HS-27A (cell line): ENCODE data around the gene FNDC10.

Experiments
- DNase-seq: peaks from one replicate; pipeline ENCODE4 v3.0.0-alpha.2; 2012; ENCODE audit warnings: low read depth, missing footprints

FNDC10 gene

DNA sequence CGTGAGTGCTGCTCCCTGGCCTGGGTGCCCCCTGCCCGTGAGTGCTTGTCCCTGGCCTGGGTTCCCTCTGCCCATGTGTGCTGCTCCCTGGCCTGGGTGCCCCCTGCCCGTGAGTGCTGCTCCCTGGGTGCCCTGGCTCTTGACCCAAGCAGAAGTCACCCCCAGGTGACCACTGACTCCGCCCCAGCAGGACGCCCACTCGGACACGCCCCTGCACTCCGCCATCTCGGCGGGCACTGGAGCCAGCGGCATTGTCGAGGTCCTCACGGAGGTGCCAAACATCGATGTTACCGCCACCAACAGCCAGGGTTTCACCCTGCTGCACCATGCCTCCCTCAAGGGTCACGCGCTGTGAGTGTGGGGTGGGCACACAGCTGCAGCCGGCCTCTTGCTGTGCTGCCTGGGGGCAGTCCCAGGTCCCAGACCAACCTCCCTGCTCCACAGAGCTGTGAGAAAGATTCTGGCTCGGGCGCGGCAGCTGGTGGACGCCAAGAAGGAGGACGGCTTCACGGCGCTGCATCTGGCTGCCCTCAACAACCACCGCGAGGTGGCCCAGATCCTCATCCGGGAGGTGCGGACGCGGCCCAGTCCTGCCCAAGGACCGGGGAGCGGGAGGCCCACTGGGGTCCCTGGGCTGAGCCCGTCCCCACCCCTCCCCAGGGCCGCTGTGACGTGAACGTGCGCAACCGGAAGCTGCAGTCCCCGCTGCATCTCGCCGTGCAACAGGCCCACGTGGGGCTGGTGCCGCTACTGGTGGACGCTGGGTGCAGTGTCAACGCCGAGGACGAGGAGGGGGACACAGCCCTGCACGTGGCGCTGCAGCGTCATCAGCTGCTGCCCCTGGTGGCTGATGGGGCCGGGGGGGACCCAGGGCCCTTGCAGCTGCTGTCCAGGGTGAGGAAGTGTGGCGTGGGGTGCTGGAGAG is 28.2 kb upstream of the FNDC10 start:
- DNase-seq = no peak

DNA sequence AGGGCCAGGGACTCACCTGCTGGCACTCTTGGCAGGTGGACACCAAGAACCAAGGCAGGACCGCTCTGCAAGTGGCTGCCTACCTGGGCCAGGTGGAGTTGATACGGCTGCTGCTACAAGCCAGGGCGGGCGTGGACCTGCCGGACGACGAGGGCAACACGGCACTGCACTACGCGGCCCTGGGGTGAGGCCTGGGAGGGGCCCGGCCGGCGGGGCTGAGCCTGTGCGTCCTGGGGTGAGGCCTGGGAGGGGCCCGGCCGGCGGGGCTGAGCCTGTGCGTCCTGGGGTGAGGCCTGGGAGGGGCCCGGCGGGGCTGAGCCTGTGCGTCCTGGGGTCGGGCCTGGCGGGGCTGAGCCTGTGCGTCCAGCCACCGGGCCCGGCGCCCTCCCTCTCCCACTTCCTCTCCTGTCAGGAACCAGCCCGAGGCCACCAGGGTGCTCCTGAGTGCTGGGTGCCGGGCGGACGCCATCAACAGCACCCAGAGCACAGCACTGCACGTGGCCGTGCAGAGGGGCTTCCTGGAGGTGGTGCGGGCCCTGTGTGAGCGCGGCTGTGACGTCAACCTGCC is 27.4 kb upstream of the FNDC10 start:
- DNase-seq = no peak

DNA sequence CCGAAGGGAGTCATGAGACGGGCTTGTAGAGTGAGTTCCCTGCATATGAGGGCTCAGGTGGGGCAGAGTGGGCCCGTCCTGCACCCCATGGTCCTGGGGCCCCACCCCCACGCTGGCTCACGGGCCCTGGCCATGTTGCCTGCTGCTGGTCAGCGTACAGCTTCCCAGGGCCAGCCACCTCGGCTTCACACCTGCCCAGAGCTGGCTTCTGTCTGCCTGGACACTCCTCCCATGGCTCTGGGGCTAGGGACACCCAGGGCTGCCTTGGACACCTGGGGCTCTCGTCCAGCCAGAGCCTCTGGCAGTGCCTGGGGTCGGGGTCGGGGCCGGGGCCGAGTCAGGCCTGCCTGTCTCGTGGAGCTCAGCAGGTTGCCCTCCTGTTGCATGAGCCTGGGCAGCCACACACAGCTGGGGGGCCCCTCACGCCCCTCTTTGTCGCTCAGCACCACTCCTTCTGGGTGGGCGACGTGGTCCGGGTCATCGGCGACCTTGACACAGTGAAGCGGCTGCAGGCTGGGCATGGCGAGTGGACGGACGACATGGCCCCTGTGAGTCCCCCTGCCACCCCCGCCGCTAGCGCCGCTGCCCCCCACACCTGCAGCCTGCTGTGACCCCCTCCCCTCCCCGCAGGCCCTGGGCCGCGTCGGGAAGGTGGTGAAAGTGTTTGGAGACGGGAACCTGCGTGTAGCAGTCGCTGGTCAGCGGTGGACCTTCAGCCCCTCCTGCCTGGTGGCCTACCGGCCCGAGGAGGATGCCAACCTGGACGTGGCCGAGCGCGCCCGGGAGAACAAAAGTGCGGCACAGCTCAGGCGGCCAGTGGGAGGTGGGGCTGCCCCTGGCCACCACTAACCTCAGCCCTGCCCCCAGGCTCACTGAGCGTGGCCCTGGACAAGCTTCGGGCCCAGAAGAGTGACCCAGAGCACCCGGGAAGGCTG is 26.5 kb upstream of the FNDC10 start:
- DNase-seq = no peak

DNA sequence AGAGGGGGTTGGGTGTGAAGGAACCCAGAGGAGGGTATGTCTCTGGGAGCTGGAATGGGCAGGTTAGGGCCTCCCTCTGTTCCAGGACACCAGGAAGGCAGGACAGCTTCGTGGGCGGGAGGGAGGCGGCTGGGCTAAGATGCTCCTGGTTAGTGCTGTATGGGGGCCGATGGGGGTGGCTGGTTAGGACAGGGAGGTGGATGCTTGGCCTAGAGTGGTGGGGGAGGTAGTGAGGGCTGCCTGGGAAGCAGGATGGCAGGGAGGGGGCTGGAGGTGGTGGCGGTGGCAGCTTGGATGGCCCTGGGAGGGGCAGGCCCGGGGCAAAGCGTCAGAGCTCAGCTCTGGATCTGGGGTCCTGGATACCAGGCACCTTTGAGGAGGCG is 25.9 kb upstream of the FNDC10 start:
- no peak for DNase-seq

DNA sequence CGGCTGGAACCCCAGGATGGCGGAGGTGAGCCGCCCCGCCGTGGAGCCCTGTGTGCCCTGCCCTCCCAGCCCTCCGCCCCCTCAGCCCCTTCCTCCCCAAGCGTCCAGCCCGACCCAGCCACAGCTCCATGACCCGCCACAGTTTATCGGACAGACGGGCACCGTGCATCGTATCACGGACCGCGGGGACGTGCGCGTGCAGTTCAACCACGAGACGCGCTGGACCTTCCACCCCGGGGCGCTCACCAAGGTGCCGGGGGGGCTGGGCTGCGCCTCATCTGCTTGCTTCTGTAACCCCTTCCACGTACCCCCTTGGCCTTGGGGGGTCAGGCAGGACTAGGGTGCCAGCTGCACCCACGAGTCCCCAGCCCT is 25.5 kb upstream of the FNDC10 start:
- no peak for DNase-seq

DNA sequence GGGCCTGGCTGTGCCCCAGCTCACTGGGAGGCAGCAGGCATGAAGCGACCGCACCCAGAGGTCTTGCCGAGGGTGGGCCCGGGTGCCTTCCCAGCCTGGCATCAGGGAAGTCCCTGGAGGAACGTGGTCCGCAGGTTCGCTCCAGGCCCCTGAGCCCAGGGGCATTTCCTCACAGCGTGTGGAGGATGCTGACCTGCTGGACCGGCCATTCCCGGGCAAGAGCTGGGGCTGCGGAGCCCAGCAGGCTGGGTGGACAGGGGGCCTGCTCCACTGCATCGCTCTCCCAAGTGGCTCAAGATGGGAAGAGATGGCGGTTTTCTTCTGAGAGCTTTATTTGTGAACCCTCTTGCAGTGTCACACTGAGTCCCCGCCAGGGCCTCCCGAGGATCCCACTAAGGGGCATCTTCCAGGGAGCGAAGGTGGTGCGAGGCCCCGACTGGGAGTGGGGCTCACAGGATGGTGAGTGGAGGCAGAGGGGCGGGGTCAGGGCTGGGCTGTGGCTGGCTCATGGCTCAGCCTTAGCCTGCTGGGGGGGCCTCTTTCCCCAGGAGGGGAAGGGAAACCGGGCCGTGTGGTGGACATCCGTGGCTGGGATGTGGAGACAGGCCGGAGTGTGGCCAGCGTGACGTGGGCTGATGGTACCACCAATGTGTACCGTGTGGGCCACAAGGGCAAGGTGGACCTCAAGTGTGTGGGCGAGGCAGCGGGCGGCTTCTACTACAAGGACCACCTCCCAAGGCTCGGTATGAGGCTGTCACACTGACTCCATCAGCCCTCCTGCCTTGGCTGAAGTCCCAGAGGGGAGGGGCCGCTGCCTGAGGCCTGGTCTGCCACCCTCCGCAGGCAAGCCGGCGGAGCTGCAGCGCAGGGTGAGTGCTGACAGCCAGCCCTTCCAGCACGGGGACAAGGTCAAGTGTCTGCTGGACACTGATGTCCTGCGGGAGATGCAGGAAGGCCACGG is 24.8 kb upstream of the FNDC10 start:
- no peak for DNase-seq

DNA sequence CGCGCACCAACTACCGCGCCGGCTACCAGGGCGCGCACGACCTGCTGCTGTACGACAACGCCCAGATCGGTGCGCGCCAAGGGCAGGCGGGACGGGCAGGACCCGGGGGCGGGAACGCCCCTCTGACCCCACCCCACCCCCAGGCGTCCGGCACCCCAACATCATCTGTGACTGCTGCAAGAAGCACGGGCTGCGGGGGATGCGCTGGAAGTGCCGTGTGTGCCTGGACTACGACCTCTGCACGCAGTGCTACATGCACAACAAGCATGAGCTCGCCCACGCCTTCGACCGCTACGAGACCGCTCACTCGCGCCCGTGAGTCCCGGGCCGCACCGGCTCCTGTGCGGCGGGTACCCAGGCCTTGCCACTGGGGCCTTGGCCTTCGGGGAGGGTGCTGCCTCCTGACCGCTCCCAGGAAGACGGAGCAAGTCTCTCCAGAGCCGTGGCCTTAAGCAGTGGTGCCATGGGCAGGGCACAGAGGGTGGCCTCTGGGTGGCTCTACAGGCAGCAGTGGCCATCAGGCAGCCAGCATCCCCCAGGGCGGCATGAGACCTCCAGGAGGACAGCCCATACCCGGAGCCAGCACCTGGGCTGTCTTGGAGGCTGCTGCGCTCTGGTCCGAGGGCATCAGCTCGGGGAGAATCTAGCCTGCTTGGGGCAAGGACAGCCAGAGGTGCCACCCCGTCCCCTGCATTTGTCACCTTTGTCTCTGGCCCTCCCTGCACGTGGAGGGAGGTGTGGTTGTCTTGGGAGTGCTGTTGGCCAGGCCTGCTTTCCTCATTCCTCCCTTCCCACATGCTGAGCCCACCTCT is 23.9 kb upstream of the FNDC10 start:
- DNase-seq = no peak

DNA sequence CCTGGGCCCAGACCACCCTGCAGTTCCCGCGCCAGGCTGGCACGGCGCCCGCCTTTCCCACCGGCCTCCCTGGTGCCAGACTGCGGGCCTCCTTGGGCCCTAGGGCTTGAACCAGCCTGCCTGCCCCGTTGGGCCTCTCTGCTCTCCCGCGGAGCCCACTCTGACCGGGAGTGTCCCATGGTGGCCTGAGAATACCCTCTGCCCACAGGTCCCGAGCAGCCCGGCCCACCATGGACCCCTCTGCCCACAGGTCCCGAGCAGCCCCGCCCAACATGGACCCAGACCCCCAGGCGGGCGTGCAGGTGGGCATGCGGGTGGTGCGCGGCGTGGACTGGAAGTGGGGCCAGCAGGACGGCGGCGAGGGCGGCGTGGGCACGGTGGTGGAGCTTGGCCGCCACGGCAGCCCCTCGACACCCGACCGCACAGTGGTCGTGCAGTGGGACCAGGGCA is 23.3 kb upstream of the FNDC10 start:
- DNase-seq = no peak

DNA sequence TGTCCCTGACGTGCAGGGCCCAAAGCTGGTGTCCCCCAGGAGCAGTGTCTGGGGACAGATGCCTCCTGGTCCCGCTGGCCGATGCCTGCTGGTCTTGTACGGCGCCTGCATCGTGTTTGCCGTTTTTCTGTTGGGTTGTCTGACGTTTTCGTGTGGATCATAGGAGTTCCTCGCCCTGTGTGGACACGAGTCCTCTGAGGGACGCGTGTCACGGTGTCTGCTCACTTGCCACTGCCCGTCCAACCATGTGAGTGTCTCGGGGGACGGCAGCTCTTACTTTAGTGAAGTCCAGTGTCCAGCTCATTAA is 22.8 kb upstream of the FNDC10 start:
- DNase-seq = no peak

DNA sequence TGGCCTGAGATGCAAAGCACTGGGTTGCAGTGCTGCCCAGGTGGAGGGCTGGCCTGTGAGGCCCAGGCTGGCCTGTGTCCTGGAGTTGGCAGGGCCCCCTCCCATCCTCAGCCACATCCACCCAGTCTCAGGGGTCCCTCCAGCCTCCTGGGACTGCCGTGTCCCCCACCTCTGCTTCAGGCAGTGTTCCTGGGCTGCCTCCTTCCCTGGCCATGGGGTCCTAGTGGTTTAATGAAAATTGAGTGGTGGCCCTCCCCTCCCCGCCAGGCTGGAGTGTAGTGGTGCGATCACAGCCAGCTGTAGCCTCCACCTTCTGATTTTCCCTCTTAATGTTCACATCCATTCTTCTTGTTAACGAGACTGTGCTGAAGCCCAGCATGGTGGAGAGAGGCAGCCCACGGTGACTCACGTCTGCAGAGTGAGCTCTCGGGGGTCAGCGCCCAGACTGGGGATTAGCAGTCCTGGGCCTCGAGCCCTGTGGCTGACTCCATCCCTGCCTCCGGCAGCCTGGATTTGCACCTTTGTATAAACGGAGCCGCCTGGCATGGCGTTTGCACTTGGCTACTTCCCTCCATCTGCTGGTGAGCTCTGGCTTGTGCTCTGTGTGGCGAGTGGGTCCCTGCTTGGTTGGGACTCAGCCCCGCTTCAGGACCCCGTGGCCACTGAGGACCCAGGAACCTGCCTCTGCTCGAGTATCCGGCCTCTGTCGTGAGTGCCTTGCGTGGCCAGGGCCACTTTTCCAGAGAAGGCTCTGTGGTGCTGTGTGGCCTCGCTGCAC is 22.3 kb upstream of the FNDC10 start:
- DNase-seq = no peak

DNA sequence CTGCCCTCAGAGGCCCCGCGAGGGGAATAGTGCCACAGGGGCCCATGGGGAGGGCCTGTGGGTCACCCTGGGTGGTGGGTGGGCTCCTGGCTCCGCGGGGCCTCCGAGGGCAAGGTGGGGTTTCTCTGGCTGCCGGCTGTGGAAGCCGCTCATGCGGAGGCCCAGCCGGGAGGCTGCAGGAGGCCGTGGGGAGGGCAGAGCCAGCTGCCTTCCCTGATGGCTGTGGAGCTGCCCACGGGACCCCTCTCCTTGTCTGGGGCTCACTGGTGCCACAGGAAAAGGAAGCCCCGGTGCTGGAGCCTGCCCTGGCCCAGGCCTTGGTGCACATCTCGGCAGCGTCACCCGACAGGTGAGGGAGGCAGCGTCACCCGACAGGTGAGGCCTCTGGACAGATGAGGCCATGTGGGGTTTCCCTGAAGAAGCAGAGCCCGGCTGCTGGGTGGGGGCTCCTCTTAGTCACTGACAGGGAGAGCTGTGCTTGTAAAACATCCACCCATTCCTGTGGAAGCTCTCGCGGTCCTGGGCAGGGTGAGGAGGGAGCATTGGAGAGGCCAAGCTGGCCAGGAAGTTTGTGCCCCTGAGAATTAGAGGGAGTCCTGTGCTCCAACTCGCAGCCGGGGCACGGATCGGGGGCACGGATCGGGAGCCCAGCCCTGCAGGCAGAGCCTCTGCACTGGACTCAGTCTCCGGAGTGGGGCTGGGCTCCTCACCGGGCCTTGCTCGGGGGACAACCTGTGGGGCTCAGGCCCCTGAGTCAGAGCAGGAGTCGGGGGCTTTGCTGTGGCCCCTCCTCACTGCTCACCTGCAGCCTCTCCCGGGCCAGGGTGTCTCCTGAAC is 21.5 kb upstream of the FNDC10 start:
- DNase-seq = no peak

DNA sequence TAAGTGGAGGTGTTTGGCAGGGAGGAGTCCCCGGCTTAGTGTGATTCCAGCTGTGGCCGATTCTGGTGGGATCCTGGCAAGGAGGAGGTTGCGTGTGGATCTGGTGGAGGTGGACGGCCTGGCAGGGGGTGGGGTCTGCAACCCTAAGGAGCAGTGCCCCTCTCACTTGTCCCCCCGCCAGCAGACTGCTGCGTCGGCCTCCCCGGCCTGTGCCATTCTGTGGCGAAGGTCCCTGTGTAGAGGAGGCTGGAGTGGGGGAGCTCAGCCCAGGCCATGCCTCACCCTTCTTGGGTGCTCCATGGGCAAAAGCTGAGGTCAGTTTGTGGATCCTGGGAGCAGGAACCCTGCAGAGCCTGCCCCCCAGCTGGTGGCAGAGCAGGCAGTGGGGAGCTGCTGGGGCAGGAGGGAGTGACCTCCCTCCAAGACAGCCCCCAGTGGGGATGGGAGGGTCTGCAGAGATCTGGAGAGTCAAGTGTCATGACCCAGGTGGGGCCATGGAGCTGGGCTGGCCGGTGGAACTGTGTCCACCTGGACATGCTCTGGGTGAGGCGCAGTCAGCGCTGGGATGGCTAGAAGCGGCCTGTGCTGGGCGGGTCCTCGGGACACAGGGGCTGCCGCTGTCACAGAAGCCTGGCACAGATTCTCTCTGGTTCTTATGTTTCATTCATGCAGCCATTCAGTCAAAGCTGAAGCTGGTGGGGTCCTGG is 20.7 kb upstream of the FNDC10 start:
- DNase-seq = no peak

DNA sequence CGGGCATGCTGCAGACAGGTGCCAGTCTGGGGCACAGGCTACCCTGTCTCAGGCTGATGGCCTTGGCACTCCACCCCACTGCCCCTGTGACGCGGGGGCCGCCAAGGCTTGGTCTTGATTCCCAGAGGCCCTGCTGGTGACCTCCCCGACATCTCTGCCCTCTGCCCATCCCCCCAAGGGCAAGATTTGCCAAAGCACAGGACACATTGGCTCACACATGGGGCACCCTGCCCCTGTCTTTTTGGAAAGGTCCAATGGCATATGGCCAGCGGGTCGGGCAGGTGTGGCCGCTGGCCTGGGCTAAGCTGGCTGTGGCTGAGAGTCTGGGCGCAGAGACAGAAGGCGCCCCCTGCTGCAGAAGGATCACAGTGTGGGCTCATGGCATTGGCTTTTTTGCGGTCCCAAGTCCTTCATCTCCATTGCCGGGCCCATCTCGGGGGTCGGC is 20.0 kb upstream of the FNDC10 start:
- DNase-seq = no peak

DNA sequence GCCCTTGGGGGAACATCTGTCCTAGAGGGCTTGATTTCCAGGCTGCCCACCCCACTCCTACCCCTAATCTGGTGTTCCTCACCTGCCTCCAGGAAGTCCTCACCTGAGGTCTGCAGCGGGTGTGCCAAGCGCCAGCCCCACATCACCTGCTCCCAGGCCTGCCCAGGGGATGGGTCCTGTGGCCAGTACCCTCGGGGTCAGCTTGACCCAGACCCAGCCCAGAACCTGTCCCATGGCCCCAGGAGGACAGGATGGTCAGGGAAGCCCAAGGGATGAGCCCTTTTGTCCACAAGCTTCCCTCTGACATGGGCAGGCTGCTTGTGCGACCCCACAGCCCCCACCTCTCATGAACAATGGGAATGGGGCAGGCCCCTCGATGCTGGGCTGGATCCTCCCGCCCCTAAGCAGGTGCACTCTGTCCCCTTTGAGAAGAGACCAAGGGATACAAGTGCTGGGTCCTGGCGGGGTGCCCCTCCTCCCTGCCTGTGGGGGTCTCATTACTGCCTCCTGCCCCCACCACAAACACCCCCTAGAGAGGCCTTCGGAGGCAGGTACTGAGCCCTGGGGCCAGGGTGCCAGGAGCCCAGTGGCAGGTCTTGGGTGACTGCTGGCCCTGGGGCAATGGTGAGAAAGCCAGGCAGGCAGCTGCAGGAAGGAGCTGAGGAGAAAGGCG is 18.6 kb upstream of the FNDC10 start:
- DNase-seq = no peak

DNA sequence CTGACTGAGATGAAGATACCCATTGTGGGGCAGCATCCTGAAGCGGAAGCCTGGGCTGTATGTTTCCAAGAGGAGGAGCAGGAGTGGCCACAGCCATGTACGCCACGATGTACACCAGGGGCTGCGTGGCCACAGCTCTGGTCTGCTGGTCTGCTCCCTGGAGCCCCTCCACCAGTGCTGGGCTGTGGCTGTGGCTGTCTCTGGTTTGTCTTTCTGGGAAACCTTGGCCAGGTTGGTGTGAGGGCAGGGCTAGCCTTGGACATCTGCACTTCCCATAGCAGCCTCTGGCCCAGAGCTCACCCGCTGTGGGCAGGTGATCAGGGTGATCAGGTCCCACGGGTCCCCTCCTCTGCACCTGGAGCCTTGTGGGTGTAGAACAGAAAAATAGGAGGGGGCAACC is 18.0 kb upstream of the FNDC10 start:
- no peak for DNase-seq

DNA sequence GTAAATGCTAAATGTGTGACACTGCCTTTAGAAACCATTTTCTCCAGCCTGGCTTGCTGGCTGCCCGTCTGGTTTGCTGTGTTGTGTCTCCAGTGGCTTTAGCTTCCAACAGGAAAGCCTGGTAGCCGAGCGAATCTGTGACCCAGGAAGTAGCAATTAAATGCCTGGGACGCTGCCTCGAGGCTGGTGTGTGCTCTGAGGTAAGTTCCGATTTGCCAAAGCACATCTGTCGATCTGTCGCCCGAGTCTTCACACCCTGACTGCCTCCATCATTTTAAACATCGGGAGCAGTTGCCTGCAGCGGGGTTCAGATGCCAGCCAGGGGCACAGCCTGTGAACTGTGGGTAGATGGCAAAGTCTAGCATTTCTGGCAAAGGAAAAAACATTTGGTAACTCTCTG is 17.6 kb upstream of the FNDC10 start:
- DNase-seq = no peak

DNA sequence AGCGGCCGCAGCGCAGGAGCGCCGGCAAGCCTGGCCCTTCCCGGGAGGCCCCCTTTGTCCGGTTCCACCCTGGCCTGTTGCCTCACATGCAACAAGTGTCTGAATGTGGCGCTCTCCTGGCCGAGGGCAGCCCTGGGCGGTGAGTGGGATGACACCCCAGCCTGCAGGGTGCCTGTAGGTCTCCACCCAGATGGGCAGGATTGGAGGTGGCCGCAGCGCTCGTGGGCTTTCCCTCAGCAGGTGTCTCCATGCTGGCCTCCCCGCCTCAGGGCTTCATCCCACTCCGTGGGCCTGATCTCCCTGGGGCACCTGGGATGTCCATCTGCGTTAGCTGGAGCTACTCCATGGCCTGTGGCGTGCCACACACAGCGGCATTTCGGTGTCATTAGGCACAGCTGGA is 16.9 kb upstream of the FNDC10 start:
- no peak for DNase-seq
